HS-5 (cell line): ENCODE data around the gene BEND4.
"Not testable (repeated sequence)": the region's sequence is repeated elsewhere in the genome, so short reads cannot be mapped to it uniquely, and the experiment has no call there.

Source experiments
- DNase-seq: peaks from one replicate; pipeline ENCODE4 v3.0.0-alpha.2; 2012; ENCODE audit warnings: low read depth

Gene BEND4

GRCh38 chr4:42152507-42153504, at the start of gene BEND4:
BEND4 (minus strand) TSS chr4:42152655; CDS start chr4:42152143, 512 bp downstream.
- no peak for DNase-seq

GRCh38 chr4:42197341-42197740, 44.9 kb upstream of the BEND4 start:
- DNase-seq = no peak

GRCh38 chr4:42172921-42173320, 20.5 kb upstream of the BEND4 start:
- DNase-seq = no peak

GRCh38 chr4:42172128-42172790, 19.8 kb upstream of the BEND4 start:
- no peak for DNase-seq

GRCh38 chr4:42167709-42168108, 15.3 kb upstream of the BEND4 start:
- DNase-seq = no peak

- DNase-seq = not testable (repeated sequence)
Observed at GRCh38 chr4:42166186-42166585, 13.7 kb upstream of the BEND4 start.

- no peak for DNase-seq
Observed at GRCh38 chr4:42159271-42160001, 7.0 kb upstream of the BEND4 start.

GRCh38 chr4:42151568-42152506, 618 bp downstream of the BEND4 start:
- no peak for DNase-seq

GRCh38 chr4:42150653-42151567, 1.5 kb downstream of the BEND4 start:
- no peak for DNase-seq

GRCh38 chr4:42149004-42149403, 3.5 kb downstream of the BEND4 start:
- no peak for DNase-seq

GRCh38 chr4:42148425-42148824, 4.0 kb downstream of the BEND4 start:
- no peak for DNase-seq

- DNase-seq = no peak
Observed at GRCh38 chr4:42144028-42144427, 8.4 kb downstream of the BEND4 start.

GRCh38 chr4:42142591-42142990, 9.9 kb downstream of the BEND4 start:
- peak; percentile 6 for DNase-seq

GRCh38 chr4:42136371-42136770, 16.1 kb downstream of the BEND4 start:
- DNase-seq = no peak

- no peak for DNase-seq
Observed at GRCh38 chr4:42133006-42133405, 19.4 kb downstream of the BEND4 start.

- no peak for DNase-seq
Observed at GRCh38 chr4:42132099-42132498, 20.4 kb downstream of the BEND4 start.

- no peak for DNase-seq
Observed at GRCh38 chr4:42123071-42123644, 29.3 kb downstream of the BEND4 start.

GRCh38 chr4:42122237-42122636, 30.2 kb downstream of the BEND4 start:
- DNase-seq = no peak

GRCh38 chr4:42119886-42120285, 32.6 kb downstream of the BEND4 start:
- no peak for DNase-seq

GRCh38 chr4:42112846-42113245, 39.6 kb downstream of the BEND4 start:
- DNase-seq = no peak
